AG09319 (cell line): ENCODE results near the gene TIMM10.

Source experiments
- DNase-seq: peaks from one replicate; pipeline ENCODE4 v3.0.0-alpha.2; 2010; ENCODE audit warnings: low read depth; ENCODE audit errors: extremely low read depth
- CTCF ChIP-seq: IDR thresholded peaks from 2 replicates; pipeline ENCODE4 v1.5.1; 2011; ENCODE audit warnings: low read depth, mild to moderate bottlenecking, inconsistent platforms, low read length, moderate library complexity

TIMM10 gene

GRCh38 chr11:57527056-57527631 lies 3.4 kb downstream of the TIMM10 start:
- DNase-seq: no peak
- peak; percentile 94 for TF ChIP-seq CTCF

- DNase-seq: no peak
- no peak for TF ChIP-seq CTCF
Observed at GRCh38 chr11:57523419-57523818, 7.1 kb downstream of the TIMM10 start.

- no peak for DNase-seq
- no peak for TF ChIP-seq CTCF
Observed at GRCh38 chr11:57521116-57521515, 9.4 kb downstream of the TIMM10 start.

- no peak for DNase-seq
- TF ChIP-seq CTCF: no peak
Observed at GRCh38 chr11:57516061-57516443, 14.5 kb downstream of the TIMM10 start.

GRCh38 chr11:57515332-57516060 lies 15.1 kb downstream of the TIMM10 start, which contains the start of gene SLC43A1:
SLC43A1 (minus strand) TSS chr11:57515702; CDS start chr11:57514111, 1,591 bp downstream.
- DNase-seq: no peak

GRCh38 chr11:57514538-57515331 lies 15.8 kb downstream of the TIMM10 start:
- DNase-seq: no peak
- TF ChIP-seq CTCF: no peak

More at GRCh38 chr11:57515332-57516060, 15.1 kb downstream of the TIMM10 start, which contains the start of gene SLC43A1:
- no peak for TF ChIP-seq CTCF
